ENCODE measurements around the gene GNG8. TPM values are rescaled to one million over a fixed set of nuclear protein-coding genes. Genes with fewer than 3 reads are reported as not detected.

GNG8 gene
- total RNA-seq, 1 experiment from 2014 or later: not detected

DNA sequence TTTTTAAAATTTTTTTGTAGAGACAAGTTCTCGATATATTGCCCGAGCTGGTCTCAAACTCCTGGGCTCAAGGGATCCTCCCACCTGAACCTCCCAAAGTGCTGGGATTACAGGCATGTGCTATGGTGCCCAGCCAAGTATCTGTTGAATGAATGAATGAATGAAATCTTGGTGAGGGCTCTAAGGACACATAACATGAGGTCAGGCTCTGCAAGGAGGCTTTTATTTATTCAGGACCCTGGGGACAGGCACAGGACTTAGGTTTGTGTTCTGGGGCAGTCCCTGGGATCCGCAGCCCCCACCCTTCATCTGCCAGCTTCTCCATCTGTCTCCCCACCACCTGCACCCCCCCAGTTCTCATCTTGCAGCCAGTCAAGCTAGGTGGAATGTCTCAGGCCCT, 15.7 kb downstream of the GNG8 start:
- H3K14ac ChIP-seq (ENCODE audit: insufficient read depth, low read length): no peak overlapping the region
- no peak overlapping the region; a peak in 1 of 7 replicates for H3K27ac Mint-ChIP-seq
- no peak overlapping the region for H3T11ph ChIP-seq (ENCODE audit: low read length)
- H3K18ac ChIP-seq (ENCODE audit: insufficient read length, low read depth, low read length): no peak overlapping the region
- no peak for DNase-seq
- no peak overlapping the region for H4K8ac ChIP-seq (replicated peaks; ENCODE audit: insufficient read length, low read depth, low read length)
- H3K4me2 ChIP-seq (ENCODE audit: insufficient read depth, insufficient read length, low read length): no peak overlapping the region
- H3K4me1 Mint-ChIP-seq: peaks cover 9 to 27% of the 10 kb centered on the region in 2 experiments
- H2AFZ ChIP-seq (ENCODE audit: low read length): no peak overlapping the region
- no peak overlapping the region for H3K9ac ChIP-seq (ENCODE audit: extremely low read depth, insufficient read length, low read length)
- no peaks in the 10 kb centered on the region for H3K79me2 ChIP-seq (ENCODE audit: insufficient read depth, low read length)
- no peaks in the 10 kb centered on the region for H4K20me1 ChIP-seq (ENCODE audit: control insufficient read depth, insufficient read depth, insufficient read length)
- H2BK5ac ChIP-seq (ENCODE audit: insufficient read length, low read length): no peak overlapping the region
- no peak overlapping the region for H3K56ac ChIP-seq (ENCODE audit: insufficient read length, low read depth, low read length)
- H2BK20ac ChIP-seq (ENCODE audit: low read depth, low read length, poor library complexity, severe bottlenecking): no peak overlapping the region
- H3K9me3 ChIP-seq (ENCODE audit: control insufficient read depth, low read depth, low read length): no peaks in the 10 kb centered on the region
- no peaks in the 10 kb centered on the region; a peak in 1 of 5 replicates for H3K9me3 Mint-ChIP-seq
- TF ChIP-seq, protein P1, sequence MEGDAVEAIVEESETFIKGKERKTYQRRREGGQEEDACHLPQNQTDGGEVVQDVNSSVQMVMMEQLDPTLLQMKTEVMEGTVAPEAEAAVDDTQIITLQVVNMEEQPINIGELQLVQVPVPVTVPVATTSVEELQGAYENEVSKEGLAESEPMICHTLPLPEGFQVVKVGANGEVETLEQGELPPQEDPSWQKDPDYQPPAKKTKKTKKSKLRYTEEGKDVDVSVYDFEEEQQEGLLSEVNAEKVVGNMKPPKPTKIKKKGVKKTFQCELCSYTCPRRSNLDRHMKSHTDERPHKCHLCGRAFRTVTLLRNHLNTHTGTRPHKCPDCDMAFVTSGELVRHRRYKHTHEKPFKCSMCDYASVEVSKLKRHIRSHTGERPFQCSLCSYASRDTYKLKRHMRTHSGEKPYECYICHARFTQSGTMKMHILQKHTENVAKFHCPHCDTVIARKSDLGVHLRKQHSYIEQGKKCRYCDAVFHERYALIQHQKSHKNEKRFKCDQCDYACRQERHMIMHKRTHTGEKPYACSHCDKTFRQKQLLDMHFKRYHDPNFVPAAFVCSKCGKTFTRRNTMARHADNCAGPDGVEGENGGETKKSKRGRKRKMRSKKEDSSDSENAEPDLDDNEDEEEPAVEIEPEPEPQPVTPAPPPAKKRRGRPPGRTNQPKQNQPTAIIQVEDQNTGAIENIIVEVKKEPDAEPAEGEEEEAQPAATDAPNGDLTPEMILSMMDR (conservative IDR thresholded peaks at IDR 0.05): no peak
- H3K4me1 ChIP-seq (ENCODE audit: insufficient read depth, low read length): no peaks in the 10 kb centered on the region; the same call in 1 of the 2 replicates
- no peak overlapping the region for H3K27ac ChIP-seq (ENCODE audit: insufficient read length, low read depth, low read length)
- no peak overlapping the region for H4K5ac ChIP-seq (ENCODE audit: insufficient read length, low read depth, low read length)
- H3K23ac ChIP-seq (ENCODE audit: insufficient read length, low read depth, low read length): no peak overlapping the region
- WGBS (ENCODE audit: extremely low coverage, insufficient read length, low lambda C conversion rate): no CpG with 5 or more reads among the region's 3 CpGs
- H3K36me3 Mint-ChIP-seq (ENCODE audit: insufficient read depth in 1 of 3, low read depth in 3 of 3): no peaks in the 10 kb centered on the region
- no peaks in the 10 kb centered on the region for H3K79me1 ChIP-seq (ENCODE audit: insufficient read depth, low read depth, low read length, poor library complexity, severe bottlenecking)
- no peak overlapping the region for H2BK12ac ChIP-seq (ENCODE audit: insufficient read length, low read depth, low read length)
- peaks cover 11% of the 10 kb centered on the region for H3K27me3 Mint-ChIP-seq (ENCODE audit: low read depth)
- no peak overlapping the region for H2BK120ac ChIP-seq (ENCODE audit: low read depth, low read length, poor library complexity, severe bottlenecking)
- no peak overlapping the region for H3K4ac ChIP-seq (ENCODE audit: low read depth, low read length)
- no peak overlapping the region for H2AK5ac ChIP-seq (ENCODE audit: insufficient read length, low read length)
- no peak overlapping the region for H2BK15ac ChIP-seq (ENCODE audit: low read depth, low read length)
- no peaks in the 10 kb centered on the region for H3K27me3 ChIP-seq (ENCODE audit: insufficient read depth, low read length)
- H3K23me2 ChIP-seq (ENCODE audit: insufficient read length, low read depth, low read length, poor library complexity, severe bottlenecking): no peaks in the 10 kb centered on the region
- H3K4me3 Mint-ChIP-seq: no peak overlapping the region
- H4K91ac ChIP-seq (ENCODE audit: insufficient read length, low read depth, low read length): no peak overlapping the region
